ENCODE measurements around the gene CROCC.
"Not testable (repeated sequence)": the region's sequence is repeated elsewhere in the genome, so short reads cannot be mapped to it uniquely, and the experiment has no call there.

The CROCC gene

GRCh38 chr1:16916036-16916880 is 5.5 kb upstream of the CROCC start:
- not testable (repeated sequence) for DNase-seq (ENCODE audit: low spot score)

GRCh38 chr1:16918371-16918770 is 3.4 kb upstream of the CROCC start:
- no peak for DNase-seq (ENCODE audit: low spot score)

DNA sequence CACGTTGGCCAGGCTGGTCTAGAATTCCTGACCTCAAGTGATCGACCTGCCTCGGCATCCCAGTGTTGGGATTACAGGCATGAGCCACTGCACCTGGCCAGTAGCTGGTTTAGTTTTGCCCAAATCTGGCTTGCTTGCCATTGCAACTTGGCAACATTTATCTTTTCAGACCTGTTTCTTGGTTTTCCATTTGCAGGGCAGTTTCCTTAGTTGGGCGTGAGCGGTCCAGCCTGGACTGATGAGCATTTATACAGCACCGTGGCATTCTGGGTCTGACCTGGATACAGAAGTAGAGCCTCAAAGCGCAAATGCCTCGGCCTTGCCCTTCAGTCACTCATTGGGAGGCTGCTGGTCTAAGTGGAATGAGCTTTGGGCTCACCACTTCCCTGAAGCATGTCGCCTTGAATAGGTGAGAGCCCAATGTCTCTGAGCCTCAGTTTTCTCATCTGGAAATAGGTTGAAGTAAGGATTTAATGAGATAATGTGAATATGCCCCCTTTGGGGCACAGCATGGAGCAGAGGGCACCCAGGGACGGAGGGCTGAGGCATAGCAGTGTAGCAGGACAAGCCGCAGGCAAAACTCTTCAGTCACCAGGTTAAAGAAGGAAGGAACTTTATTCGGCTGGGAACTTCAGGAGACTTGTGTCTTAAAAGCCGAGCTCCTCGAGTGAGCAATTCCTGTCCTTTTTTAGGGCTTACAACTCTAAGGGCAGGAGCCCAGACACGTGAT is 2.6 kb upstream of the CROCC start:
- DNase-seq (ENCODE audit: low spot score), result not testable (repeated sequence)

DNA sequence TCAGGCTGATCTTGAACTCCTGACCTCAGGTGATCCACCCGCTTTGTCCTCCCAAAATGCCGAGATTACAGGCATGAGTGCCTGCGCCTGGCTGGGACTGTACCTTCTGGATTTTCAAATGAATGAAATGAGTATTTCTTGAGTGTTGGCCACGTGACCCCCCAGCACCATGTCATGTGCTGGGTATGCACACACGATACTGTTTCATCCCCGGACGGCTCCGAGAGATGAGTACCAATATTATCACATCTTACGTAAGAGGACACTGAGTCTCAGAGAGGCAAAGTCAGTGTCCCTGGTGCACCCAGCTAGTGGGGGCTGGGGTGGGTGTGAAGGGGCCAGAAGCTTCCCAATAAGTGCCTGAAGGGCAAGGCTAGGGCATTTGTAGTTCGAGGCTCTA is 780 bp upstream of the CROCC start:
- DNase-seq (ENCODE audit: low spot score), result no peak

GRCh38 chr1:16922466-16922865 is 735 bp downstream of the CROCC start:
- DNase-seq (ENCODE audit: low spot score), result no peak

DNA sequence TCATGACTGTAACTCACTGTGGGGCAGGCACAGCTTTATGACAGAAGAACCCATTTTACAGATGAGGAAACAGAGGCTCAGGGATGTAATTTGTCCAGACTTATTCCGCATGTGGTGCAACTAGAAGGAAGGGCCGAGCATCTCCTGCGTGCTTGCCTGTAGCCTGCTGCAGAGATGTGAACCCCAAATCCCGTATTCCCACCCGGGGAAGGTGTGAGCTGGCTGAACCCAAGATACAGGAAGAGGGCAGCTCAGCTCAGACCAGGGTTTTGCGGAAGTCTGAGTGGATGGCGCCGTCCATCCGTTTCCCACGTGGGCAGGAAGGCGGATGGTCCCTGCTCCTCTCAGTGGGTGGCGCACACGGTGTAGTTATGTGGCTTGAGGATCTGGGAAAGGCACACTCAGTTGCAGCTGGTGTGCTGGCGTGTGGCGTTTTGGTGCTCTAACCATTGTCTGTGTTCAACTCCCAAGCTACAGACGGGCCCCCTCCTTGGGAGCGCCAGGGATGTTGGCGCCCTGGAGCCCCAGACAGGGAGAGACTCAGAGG is 1.2 kb downstream of the CROCC start:
- no peak for DNase-seq (ENCODE audit: low spot score)

- DNase-seq (ENCODE audit: low spot score), result no peak
Observed at GRCh38 chr1:16924216-16924918, 2.6 kb downstream of the CROCC start.

GRCh38 chr1:16924919-16925477 is 3.3 kb downstream of the CROCC start:
- DNase-seq (ENCODE audit: low spot score), result no peak

DNA sequence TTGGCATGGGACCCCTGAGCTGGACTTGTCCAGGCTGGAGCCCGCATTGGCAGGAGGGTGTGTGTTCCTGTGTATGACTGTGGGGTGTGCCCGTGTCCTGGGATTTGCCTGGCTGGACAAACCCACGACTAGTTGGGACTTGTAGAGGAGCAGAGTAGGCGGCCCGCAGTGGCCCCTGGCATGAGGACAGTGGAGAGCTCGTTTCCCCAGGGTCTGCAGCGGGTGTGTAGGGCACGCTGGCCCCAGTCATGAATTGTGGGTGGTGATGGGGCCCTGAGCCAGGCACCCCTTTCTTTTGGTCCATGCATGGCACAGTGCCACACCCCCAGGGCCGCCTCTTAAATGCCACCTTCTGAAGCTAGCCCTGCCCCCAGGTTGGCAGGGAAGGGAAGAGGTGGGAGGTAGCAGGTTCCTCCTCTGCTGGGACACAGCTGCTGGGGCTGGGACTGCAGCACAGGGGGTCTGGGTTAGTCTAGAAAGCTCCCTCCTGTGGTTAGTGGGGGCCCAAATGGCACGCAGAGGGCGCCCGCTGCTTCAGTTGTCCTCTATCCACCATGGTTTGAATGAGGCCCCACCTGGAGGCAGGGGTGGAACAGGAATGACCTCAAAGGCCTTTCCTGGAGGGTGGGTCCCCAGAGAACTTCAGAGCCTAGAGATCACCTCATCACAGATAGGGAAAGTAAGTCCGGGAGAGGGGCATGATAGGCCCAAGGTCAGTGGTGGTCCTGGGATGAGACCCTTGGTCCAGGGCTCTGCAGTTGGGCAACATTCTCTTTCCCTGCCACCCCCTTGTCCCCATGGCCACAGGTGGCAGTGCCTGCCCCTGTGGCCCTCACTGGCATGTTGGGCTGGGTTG is 4.1 kb downstream of the CROCC start:
- DNase-seq (ENCODE audit: low spot score), result no peak

GRCh38 chr1:16926491-16927073 is 4.9 kb downstream of the CROCC start:
- no peak for DNase-seq (ENCODE audit: low spot score)

DNA sequence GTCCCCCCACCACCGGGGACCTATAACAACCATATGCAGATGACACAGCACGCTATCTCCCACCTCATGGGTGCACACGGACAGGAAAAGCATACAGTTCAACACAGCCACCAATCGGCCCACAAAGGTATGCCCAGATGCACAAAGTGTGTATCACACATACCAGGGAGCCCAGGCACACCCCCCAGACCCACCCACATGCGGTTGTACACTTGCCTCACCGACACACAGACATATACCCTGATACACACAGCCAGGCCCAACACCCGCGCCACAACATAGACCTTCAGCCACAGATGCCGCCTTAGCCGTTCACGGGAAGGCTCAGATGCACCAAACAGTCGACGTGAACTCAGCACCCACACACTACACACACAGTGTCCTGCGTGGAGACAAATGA is 5.5 kb downstream of the CROCC start:
- no peak for DNase-seq (ENCODE audit: low spot score)

DNA sequence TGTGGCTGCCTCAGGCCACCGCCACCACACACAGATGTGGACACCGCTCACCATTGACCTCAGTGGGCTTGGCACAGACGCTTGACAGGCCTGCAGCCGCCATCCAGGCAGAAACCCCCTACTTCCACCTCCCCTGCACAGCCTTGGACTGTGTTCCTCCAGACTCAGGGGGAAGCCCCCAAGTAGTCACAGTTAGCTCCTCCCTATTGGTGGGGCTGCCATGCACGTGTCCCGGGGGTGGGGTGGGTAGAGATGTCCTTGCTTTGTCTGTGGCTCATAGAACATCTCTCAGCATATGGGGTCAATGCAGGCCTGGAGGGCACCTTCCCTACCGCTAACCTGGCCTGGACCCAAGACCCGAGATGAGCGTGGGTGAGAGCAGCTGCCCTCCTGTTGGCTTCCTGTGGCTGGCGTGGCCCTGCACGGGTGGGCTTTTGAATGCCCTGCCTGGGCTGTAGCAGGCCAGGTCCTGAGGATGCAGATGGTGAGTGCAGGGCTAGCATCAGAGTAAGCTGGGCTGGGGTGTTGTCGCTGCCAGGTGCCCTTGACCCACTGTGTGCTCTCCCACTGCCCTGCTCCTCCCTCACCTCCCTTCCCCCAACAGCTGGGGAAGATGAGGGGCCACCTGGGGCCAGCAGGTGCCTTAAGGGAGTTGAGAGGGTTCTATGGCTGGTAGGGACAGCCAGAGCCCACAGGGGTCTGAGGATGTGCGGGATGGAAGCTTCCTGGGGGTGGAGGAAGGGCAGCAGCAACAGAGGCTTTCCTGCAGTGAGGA is 6.2 kb downstream of the CROCC start:
- DNase-seq (ENCODE audit: low spot score), result no peak

- not testable (repeated sequence) for DNase-seq (ENCODE audit: low spot score)
Observed at GRCh38 chr1:16929146-16930041, 7.7 kb downstream of the CROCC start.

DNA sequence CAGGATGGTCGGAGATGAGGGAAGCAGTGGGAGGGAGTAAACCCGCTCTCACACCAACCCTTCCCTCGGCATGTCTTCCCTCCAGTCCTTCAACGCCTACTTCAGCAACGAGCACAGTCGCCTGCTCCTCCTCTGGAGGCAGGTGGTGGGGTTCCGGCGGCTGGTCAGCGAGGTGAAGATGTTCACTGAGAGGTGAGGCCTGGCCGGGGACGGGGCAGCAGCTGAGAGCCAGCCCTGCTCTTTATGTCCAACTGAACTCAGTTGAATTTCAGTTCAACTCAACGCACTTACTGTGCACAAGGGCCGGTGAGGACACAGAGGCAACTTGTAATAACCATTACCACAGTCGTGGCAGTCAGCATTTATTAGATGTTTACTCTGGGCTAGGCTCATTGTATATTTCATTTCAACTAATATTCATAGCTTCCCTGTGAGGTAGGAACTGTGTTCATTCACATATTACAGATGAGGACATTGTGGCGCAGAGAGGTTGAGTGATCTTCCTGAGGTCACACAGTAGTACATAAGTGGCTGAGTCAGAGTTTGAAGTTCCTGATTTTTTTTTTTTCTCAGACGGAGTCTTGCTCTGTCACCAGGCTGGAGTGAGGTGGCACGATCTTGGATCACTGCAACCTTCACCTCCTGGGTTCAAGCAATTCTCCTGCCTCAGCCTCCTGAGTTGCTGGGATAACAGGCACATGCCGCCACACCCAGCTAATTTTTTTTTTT is 9.6 kb downstream of the CROCC start:
- not testable (repeated sequence) for DNase-seq (ENCODE audit: low spot score)

DNA sequence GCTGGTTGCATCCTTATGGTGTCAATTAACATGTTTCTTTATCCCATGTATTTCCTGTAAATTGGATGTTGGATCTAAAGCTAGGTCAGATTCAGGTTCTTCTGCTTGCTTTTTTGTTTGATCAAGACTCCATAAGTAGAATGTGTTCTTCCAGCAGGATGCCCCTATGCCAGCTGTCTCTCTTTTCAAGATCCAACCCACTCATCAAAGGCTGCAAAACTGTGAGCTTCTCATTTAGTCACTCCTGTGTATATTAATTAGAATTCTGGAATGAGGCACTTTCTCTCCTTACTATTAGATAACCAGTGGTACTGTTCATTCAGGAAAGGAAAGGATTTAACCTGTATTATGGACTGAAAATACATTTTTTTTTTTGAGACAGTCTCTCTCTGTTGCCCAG is 12.2 kb downstream of the CROCC start:
- DNase-seq (ENCODE audit: low spot score), result not testable (repeated sequence)

DNA sequence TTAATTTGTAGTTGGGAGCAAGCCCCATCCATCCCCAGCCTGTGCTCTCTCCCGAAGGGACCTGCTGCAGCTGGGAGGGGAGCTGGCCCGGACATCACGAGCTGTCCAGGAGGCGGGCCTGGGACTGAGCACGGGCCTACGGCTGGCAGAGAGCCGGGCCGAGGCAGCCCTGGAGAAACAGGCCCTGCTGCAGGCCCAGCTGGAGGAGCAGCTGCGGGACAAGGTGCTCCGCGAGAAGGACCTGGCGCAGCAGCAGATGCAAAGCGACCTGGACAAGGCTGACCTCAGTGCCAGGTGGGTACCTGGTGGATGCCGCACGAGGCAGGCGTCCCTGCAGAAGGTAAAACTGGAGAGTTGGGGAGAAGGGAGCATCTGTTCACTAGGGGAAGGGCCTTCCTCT is 14.8 kb downstream of the CROCC start:
- DNase-seq (ENCODE audit: low spot score), result not testable (repeated sequence)

DNA sequence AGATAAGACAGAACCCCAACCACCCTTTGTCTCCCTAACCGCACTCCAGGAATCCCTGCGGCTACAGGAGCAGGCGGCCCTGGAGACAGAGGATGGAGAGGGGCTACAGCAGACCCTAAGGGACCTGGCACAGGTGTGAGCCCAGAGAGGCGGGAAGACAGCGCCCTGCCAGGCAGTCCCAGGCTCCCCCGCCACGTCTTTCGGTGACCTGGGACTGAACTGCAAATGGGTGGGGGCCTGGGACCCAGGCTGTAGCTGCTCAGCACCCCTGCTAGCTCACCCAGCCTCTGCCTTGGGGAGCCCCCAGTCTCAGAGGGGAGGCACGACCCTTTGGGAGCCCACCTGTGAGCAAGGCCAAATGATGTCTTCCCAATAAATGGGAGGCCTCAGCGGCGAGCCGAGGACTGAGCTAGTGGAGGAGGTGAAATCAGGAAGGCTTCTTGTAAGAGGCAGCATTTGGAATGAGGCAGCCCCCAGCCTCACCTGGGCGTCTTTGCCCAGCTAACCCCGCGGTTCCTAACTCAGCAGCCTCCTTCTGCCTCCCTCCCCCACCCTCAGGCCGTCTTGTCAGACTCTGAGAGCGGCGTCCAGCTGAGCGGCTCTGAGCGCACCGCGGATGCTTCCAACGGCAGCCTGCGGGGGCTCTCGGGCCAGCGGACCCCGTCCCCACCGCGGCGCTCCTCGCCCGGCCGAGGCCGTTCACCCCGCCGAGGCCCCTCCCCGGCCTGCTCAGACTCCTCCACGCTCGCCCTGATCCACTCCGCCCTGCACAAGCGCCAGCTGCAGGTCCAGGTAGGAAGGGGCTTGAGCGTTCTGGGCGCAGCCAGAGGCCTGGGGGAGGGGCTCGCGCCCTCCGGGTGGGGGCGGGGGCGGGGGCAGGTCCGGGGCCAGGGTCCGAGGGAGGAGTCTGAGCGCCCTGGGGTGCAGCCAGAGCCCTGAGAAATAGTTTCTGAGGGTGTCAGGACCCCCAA is 16.9 kb downstream of the CROCC start:
- no peak for DNase-seq (ENCODE audit: low spot score)

Measured in hematopoietic multipotent progenitor cell treated with erythropoietin and hydrocortisone succinate and interleukin-3 and kit ligand, for 17 days (in vitro differentiated cells).